ENCODE results near the gene TRPV3. TPM values are rescaled to one million over a fixed set of nuclear protein-coding genes. Genes with fewer than 3 reads are reported as not detected.
"Not testable (repeated sequence)": the region's sequence is repeated elsewhere in the genome, so short reads cannot be mapped to it uniquely, and the experiment has no call there.

Gene TRPV3
- total and polyA plus RNA-seq, 4 donors, result 0.04 to 0.38 (median 0.26) TPM

DNA sequence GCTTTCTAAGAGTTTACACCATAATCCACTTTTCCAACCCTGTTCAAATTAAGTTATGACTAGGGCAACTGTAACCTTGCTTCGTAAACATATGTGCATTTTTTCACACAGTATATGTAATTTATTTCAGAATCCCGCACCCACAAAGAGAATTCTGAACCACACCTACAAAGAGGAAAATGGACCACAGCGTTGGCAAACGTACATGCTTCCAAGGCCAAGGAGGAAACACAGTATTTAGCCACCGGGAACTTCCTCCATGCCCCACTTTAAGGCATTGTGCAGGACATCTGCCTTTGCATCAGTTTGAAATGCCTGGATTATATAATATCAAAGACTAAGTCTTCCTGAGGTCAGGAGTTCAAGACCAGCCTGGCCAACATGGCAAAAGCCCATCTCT, 88.1 kb downstream of the TRPV3 start:
- peaks cover 0 to 1% (median 0%) of the 10 kb centered on the region in 4 donors for H3K9me3 ChIP-seq (ENCODE audit: control insufficient read depth in 4 of 4, low read length in 3 of 4)
- WGBS, result 64% methylated on average over 5 of the region's 5 CpGs
- no peak overlapping the region for H3K4me3 ChIP-seq (ENCODE audit: low read depth in 1 of 3, low read length in 3 of 3)
- peaks cover 2 to 13% (median 6%) of the 10 kb centered on the region in 4 donors for H3K4me1 ChIP-seq (ENCODE audit: control insufficient read depth in 4 of 4, insufficient read depth in 4 of 4, low read length in 3 of 4)
- no peak for DNase-seq (ENCODE audit: low spot score)
- H3K9ac ChIP-seq (ENCODE audit: low read depth in 1 of 2, low read length in 2 of 2), result no peak overlapping the region
- TF ChIP-seq, protein P1, sequence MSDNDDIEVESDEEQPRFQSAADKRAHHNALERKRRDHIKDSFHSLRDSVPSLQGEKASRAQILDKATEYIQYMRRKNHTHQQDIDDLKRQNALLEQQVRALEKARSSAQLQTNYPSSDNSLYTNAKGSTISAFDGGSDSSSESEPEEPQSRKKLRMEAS (IDR thresholded peaks at IDR 0.05), result no peak
- TF ChIP-seq RAD21 (IDR thresholded peaks at IDR 0.05), result no peak
- no peak for TF ChIP-seq EGR1 (IDR thresholded peaks at IDR 0.05; ENCODE audit: low read depth in 2 of 2)
- no peak for TF ChIP-seq TAF1 (conservative IDR thresholded peaks at IDR 0.05)
- TF ChIP-seq GABPA (IDR thresholded peaks at IDR 0.05 in 1 of 2, conservative IDR thresholded peaks at IDR 0.05 in 1 of 2), result no peak
- no peak for TF ChIP-seq NR2F2 (IDR thresholded peaks at IDR 0.05)
- no peak for TF ChIP-seq HNF4A (conservative IDR thresholded peaks at IDR 0.05)
- TF ChIP-seq YY1 (IDR thresholded peaks at IDR 0.05), result no peak
- TF ChIP-seq, protein P2, sequence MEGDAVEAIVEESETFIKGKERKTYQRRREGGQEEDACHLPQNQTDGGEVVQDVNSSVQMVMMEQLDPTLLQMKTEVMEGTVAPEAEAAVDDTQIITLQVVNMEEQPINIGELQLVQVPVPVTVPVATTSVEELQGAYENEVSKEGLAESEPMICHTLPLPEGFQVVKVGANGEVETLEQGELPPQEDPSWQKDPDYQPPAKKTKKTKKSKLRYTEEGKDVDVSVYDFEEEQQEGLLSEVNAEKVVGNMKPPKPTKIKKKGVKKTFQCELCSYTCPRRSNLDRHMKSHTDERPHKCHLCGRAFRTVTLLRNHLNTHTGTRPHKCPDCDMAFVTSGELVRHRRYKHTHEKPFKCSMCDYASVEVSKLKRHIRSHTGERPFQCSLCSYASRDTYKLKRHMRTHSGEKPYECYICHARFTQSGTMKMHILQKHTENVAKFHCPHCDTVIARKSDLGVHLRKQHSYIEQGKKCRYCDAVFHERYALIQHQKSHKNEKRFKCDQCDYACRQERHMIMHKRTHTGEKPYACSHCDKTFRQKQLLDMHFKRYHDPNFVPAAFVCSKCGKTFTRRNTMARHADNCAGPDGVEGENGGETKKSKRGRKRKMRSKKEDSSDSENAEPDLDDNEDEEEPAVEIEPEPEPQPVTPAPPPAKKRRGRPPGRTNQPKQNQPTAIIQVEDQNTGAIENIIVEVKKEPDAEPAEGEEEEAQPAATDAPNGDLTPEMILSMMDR (IDR thresholded peaks at IDR 0.05; ENCODE audit: low read depth, low read length, missing input control), result no peak
- H3K27ac ChIP-seq (ENCODE audit: low read depth in 1 of 2, low read length in 2 of 2), result no peak overlapping the region
- H3K27me3 ChIP-seq (ENCODE audit: control insufficient read depth in 4 of 4, insufficient read depth in 4 of 4, low read length in 3 of 4), result no peaks in the 10 kb centered on the region
- no peaks in the 10 kb centered on the region for H3K36me3 ChIP-seq (ENCODE audit: control insufficient read depth in 4 of 4, insufficient read depth in 3 of 4, low read depth in 1 of 4, low read length in 3 of 4)

DNA sequence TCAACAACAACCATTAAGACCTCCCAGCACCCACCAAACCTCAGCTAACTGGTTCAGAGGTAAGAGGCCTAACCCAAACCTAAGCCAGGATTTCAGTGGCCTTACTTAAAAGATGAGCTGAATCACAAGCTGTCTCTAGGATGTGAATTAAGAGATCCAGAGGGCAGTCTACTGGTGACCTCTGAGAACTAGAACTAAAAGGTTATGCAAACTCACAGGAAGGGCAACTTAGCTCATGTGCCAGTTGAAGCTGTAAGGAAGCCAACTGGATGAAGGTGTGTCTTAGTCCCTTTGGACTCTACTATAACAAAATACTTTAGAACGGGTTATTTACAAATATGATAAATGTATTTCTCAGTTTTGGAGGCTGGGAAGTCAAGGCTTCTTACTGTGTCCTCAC, 91.3 kb downstream of the TRPV3 start:
- not testable (repeated sequence) for H3K9me3 ChIP-seq (ENCODE audit: control insufficient read depth in 4 of 4, low read length in 3 of 4); H3K4me3 ChIP-seq (ENCODE audit: low read depth in 1 of 3, low read length in 3 of 3); H3K27ac ChIP-seq (ENCODE audit: low read depth in 1 of 2, low read length in 2 of 2); H3K9ac ChIP-seq (ENCODE audit: low read depth in 1 of 2, low read length in 2 of 2); DNase-seq (ENCODE audit: low spot score); H3K27me3 ChIP-seq (ENCODE audit: control insufficient read depth in 4 of 4, insufficient read depth in 4 of 4, low read length in 3 of 4); H3K4me1 ChIP-seq (ENCODE audit: control insufficient read depth in 4 of 4, insufficient read depth in 4 of 4, low read length in 3 of 4); H3K36me3 ChIP-seq (ENCODE audit: control insufficient read depth in 4 of 4, insufficient read depth in 3 of 4, low read depth in 1 of 4, low read length in 3 of 4)
- TF ChIP-seq RAD21 (IDR thresholded peaks at IDR 0.05), result peak in 1 of 2 donors; percentile 17
- peak; percentile 28 for TF ChIP-seq NR2F2 (IDR thresholded peaks at IDR 0.05)
- TF ChIP-seq HNF4A (conservative IDR thresholded peaks at IDR 0.05), result peak; percentile 48 to 57
- TF ChIP-seq RXRA (IDR thresholded peaks at IDR 0.05), result peak; percentile 60 to 67
- 29% methylated on average over 1 of the region's 1 CpG for WGBS

Other genes with a start within 250 kb of the TRPV3 start
- not detected for gene OR3A2, start 171.5 kb downstream of the TRPV3 start, total RNA-seq
- gene OR3A2, start 171.5 kb downstream of the TRPV3 start, polyA plus RNA-seq, result not detected
- gene OR1E1, start 159.4 kb downstream of the TRPV3 start, total RNA-seq, result not detected
- not detected for gene OR1E1, start 159.4 kb downstream of the TRPV3 start, polyA plus RNA-seq
- not detected for gene OR3A3, start 146.4 kb downstream of the TRPV3 start, total RNA-seq
- not detected for gene OR3A3, start 146.4 kb downstream of the TRPV3 start, polyA plus RNA-seq
- gene OR1E2, start 124.0 kb downstream of the TRPV3 start, total RNA-seq, result under 1 TPM in 1 of 2 donors, not detected in 1; 0.08 TPM
- not detected for gene OR1E2, start 124.0 kb downstream of the TRPV3 start, polyA plus RNA-seq
- gene SPATA22, start 86.0 kb downstream of the TRPV3 start, total RNA-seq, result under 1 TPM; 0.19 to 0.42 TPM
- under 1 TPM in 1 of 2 donors, not detected in 1; 0.89 TPM for gene SPATA22, start 86.0 kb downstream of the TRPV3 start, polyA plus RNA-seq
- gene ASPA, start 81.8 kb downstream of the TRPV3 start, total RNA-seq, result 1 to 10 TPM in 1 of 2 donors, under 1 TPM in 1; 0.89 to 4.7 TPM
- gene ASPA, start 81.8 kb downstream of the TRPV3 start, polyA plus RNA-seq, result 1 to 10 TPM; 1.2 to 2.6 TPM
- 10 to 100 TPM in 1 of 2 donors, 1 to 10 TPM in 1; 2.5 to 12.7 TPM for gene TRPV1, start 51.6 kb upstream of the TRPV3 start, total RNA-seq
- gene TRPV1, start 51.6 kb upstream of the TRPV3 start, polyA plus RNA-seq, result 1 to 10 TPM; 3.0 to 3.7 TPM
- gene SHPK, start 78.4 kb upstream of the TRPV3 start, total RNA-seq, result 10 to 100 TPM in 1 of 2 donors, 1 to 10 TPM in 1; 9.3 to 66.6 TPM
- 10 to 100 TPM; 16.5 to 17.4 TPM for gene SHPK, start 78.4 kb upstream of the TRPV3 start, polyA plus RNA-seq
- 10 to 100 TPM in 1 of 2 donors, 1 to 10 TPM in 1; 8.1 to 15.3 TPM for gene CTNS, start 78.9 kb upstream of the TRPV3 start, total RNA-seq
- gene CTNS, start 78.9 kb upstream of the TRPV3 start, polyA plus RNA-seq, result 10 to 100 TPM in 1 of 2 donors, 1 to 10 TPM in 1; 6.6 to 11.0 TPM
- 10 to 100 TPM; 11.9 to 19.8 TPM for gene TAX1BP3, start 110.8 kb upstream of the TRPV3 start, total RNA-seq
- gene TAX1BP3, start 110.8 kb upstream of the TRPV3 start, polyA plus RNA-seq, result 10 to 100 TPM; 20.1 to 27.7 TPM
- gene EMC6, start 111.0 kb upstream of the TRPV3 start, total RNA-seq, result 10 to 100 TPM; 12.3 to 15.3 TPM
- gene EMC6, start 111.0 kb upstream of the TRPV3 start, polyA plus RNA-seq, result 100 to 1,000 TPM in 1 of 2 donors, 10 to 100 TPM in 1; 80.0 to 107 TPM
- 1 to 10 TPM; 1.2 to 1.8 TPM for gene P2RX5, start 138.3 kb upstream of the TRPV3 start, total RNA-seq
- gene P2RX5, start 138.3 kb upstream of the TRPV3 start, polyA plus RNA-seq, result 1 to 10 TPM in 1 of 2 donors, under 1 TPM in 1; 0.31 to 1.1 TPM
- 1 to 10 TPM in 1 of 2 donors, under 1 TPM in 1; 0.08 to 5.8 TPM for gene HASPIN, start 166.1 kb upstream of the TRPV3 start, total RNA-seq
- gene HASPIN, start 166.1 kb upstream of the TRPV3 start, polyA plus RNA-seq, result under 1 TPM in 1 of 2 donors, not detected in 1; 0.28 TPM
- 10 to 100 TPM in 1 of 2 donors, 1 to 10 TPM in 1; 6.5 to 13.9 TPM for gene ITGAE, start 243.4 kb upstream of the TRPV3 start, total RNA-seq
- gene ITGAE, start 243.4 kb upstream of the TRPV3 start, polyA plus RNA-seq, result 10 to 100 TPM; 10.3 to 17.7 TPM